GM12874 (cell line): Measurements from ENCODE around the gene GSS.

ENCODE experiments used
- CTCF ChIP-seq: IDR thresholded peaks from 2 replicates; pipeline ENCODE4 v1.5.1; 2011; ENCODE audit warnings: low read depth, mild to moderate bottlenecking, control low read depth, low read length, moderate library complexity; ENCODE audit not compliant: insufficient read depth

Gene GSS

GRCh38 chr20:34956041-34956458 lies 444 bp upstream of the GSS start:
- no peak for TF ChIP-seq CTCF

GRCh38 chr20:34954904-34955230 lies 739 bp downstream of the GSS start:
- TF ChIP-seq CTCF: no peak

- no peak for TF ChIP-seq CTCF
Observed at GRCh38 chr20:34953960-34954359, 1.6 kb downstream of the GSS start.

GRCh38 chr20:34952671-34953070 lies 2.9 kb downstream of the GSS start:
- TF ChIP-seq CTCF: no peak

GRCh38 chr20:34951652-34952051 lies 4.0 kb downstream of the GSS start:
- TF ChIP-seq CTCF: no peak

GRCh38 chr20:34951252-34951651 lies 4.4 kb downstream of the GSS start:
- TF ChIP-seq CTCF: no peak

- no peak for TF ChIP-seq CTCF
Observed at GRCh38 chr20:34949120-34949519, 6.5 kb downstream of the GSS start.

GRCh38 chr20:34948030-34948429 lies 7.6 kb downstream of the GSS start:
- no peak for TF ChIP-seq CTCF
